ENCODE measurements around the gene LEMD2.

GRCh38 chr6:33757113-33757512 is 31.8 kb downstream of the LEMD2 start:
- TF ChIP-seq FOXK2 (IDR thresholded peaks at IDR 0.05) = no peak
- no peak for TF ChIP-seq SP1 (IDR thresholded peaks at IDR 0.05)
- TF ChIP-seq ARNT (IDR thresholded peaks at IDR 0.05) = no peak
- no peak for TF ChIP-seq CTBP1 (IDR thresholded peaks at IDR 0.05; ENCODE audit: borderline replicate concordance)
- no peak for TF ChIP-seq FOXA1 (IDR thresholded peaks at IDR 0.05)
- no peak for TF ChIP-seq BHLHE40 (IDR thresholded peaks at IDR 0.05; ENCODE audit: borderline replicate concordance)
- TF ChIP-seq TARDBP (IDR thresholded peaks at IDR 0.05) = no peak
- no peak for TF ChIP-seq PKNOX1 (IDR thresholded peaks at IDR 0.05)
- TF ChIP-seq ZNF384 (IDR thresholded peaks at IDR 0.05) = no peak
- no peak for TF ChIP-seq SUZ12 (IDR thresholded peaks at IDR 0.05)
- no peak for TF ChIP-seq FOXM1 (IDR thresholded peaks at IDR 0.05; ENCODE audit: borderline replicate concordance)
- TF ChIP-seq HDGF (IDR thresholded peaks at IDR 0.05; ENCODE audit: borderline replicate concordance) = no peak

Measured in HEK293T (cell line).